Measurements from ENCODE around the gene UBE3D. TPM values are rescaled to one million over a fixed set of nuclear protein-coding genes. Genes with fewer than 3 reads are reported as not detected.

UBE3D gene
- total and polyA plus RNA-seq, 12 donors, result 1.9 to 4.6 (median 2.6) TPM

DNA sequence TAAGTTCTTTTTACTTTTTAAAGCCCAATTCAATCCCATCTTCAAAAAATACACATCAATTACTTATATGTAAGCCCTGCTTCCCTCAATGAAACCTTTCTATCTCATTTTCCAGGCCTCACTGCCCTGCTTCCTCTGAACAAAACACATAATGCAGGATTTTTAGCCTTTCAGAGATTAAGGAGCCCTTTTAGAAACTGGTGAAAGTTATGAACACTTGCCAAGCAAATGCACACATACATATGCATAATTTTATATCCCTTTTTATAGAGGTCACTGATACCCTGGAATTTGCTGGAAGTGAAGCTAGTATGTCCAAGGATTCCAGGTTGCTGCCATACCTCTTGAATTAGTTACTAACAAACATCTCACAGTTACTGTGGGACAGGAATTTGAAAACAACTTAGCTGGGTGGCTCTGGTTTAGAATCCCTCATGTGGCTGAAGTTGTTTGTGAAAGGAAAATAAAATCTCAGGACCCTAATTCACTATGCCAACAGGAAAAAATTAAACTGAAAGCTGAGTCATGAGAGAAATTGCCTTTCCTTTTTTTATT lies 75.8 kb downstream of the UBE3D start:
- intact Hi-C loops (cut with DNase I), result no loop called here
- DNase-seq (no peak), ATAC-seq (no peak)
- Histone ChIP-seq H3K27ac (no peak overlapping the region), H3K9me3 (no peaks in the 10 kb centered on the region), H3K4me3 (no peak overlapping the region), H3K36me3 (no peaks in the 10 kb centered on the region), H3K27me3 (no peaks in the 10 kb centered on the region), H3K4me1 (no peaks in the 10 kb centered on the region)
- no peak for TF ChIP-seq CTCF (IDR thresholded peaks at IDR 0.05)

- Histone ChIP-seq H3K27ac (no peak overlapping the region), H3K36me3 (no peaks in the 10 kb centered on the region), H3K4me1 (no peaks in the 10 kb centered on the region), H3K27me3 (no peaks in the 10 kb centered on the region), H3K9me3 (no peaks in the 10 kb centered on the region), H3K4me3 (no peak overlapping the region)
- ATAC-seq (no peak), DNase-seq (no peak)
- no peak for TF ChIP-seq CTCF (IDR thresholded peaks at IDR 0.05)
- WGBS, 2 donors, result 53 to 57% methylated on average over 2 of the region's 2 CpGs
- intact Hi-C loops (cut with DNase I), result no loop called here
Measured at GRCh38 chr6:82988930-82989351, 76.7 kb downstream of the UBE3D start.

DNA sequence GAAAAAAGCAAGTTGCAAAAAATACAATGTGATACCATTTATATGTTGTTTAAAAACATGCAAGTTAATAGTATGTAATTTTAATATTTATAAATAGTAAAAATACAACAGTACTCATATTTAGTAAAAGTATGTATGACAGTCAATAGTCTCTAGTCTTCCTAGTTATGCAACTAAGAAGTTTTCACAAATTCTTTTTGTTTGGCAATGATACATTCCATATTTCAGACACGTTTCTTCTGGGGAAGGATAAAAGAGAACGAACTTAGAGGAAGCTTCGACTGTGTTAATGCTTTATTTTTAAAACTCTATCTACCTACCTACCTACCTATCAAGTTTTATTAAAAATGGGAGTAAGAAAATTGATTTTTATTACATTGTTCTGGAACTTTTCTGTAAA lies 77.7 kb downstream of the UBE3D start:
- DNase-seq, result no peak
- H3K36me3 ChIP-seq, result no peaks in the 10 kb centered on the region
- no peak overlapping the region for H3K4me3 ChIP-seq
- no peaks in the 10 kb centered on the region for H3K27me3 ChIP-seq
- no peak overlapping the region for H3K27ac ChIP-seq
- H3K4me1 ChIP-seq, result no peaks in the 10 kb centered on the region
- intact Hi-C loops (cut with DNase I), result no loop called here
- WGBS, 2 donors, result 56 to 66% methylated on average over 3 of the region's 3 CpGs
- ATAC-seq, result no peak
- TF ChIP-seq CTCF (IDR thresholded peaks at IDR 0.05), result no peak
- no peaks in the 10 kb centered on the region for H3K9me3 ChIP-seq

- WGBS, 2 donors, result 87 to 92% methylated on average over 2 of the region's 2 CpGs
- ATAC-seq, result no peak
- TF ChIP-seq CTCF (IDR thresholded peaks at IDR 0.05), result no peak
Measured at GRCh38 chr6:82987416-82987815, 78.2 kb downstream of the UBE3D start.

More at GRCh38 chr6:82987416-82987815, 78.2 kb downstream of the UBE3D start:
- Histone ChIP-seq H3K36me3 (no peaks in the 10 kb centered on the region), H3K4me3 (no peak overlapping the region), H3K27me3 (no peaks in the 10 kb centered on the region), H3K27ac (no peak overlapping the region), H3K9me3 (no peaks in the 10 kb centered on the region), H3K4me1 (no peaks in the 10 kb centered on the region)
- no peak for DNase-seq
- intact Hi-C loops (cut with DNase I), result no loop called here
